ENCODE data around the gene DOK1. TPM values are rescaled to one million over a fixed set of nuclear protein-coding genes. Genes with fewer than 3 reads are reported as not detected.

The DOK1 gene
- total RNA-seq, 2 experiments from 2014 or later = 23.1 to 24.5 TPM

GRCh38 chr2:74514368-74515270 lies 39.9 kb upstream of the DOK1 start, which contains the start of gene TLX2:
TSS of gene TLX2 (plus strand) at chr2:74514450. CDS start at chr2:74514807, 357 bp downstream.
- Mint-ChIP-seq H3K27ac (no peak within 1 kb of the TSS), H3K9me3 (no peaks in the 10 kb centered on the region), H3K4me1 (ENCODE audit: low read depth) (peaks cover 31% of the 10 kb centered on the region), H3K36me3 (peaks cover 2% of the 10 kb centered on the region), H3K27me3 (peaks cover 60% of the 10 kb centered on the region), H3K4me3 (peak within 1 kb of the TSS; percentile 62)
- ChIA-PET POLR2A (interaction anchor here (0.8 kb wide), 1 partner anchor 21 kb away, joined by 3 read pairs; no protein-coding TSS in a partner anchor), CTCF (interaction anchor here (1.4 to 1.5 kb wide), 2 partner anchors 17 to 32 kb away, joined by 4 to 5 read pairs; partner anchors contain the start of genes CCDC142 and TTC31)
- intact Hi-C loops (cut with micrococcal nuclease) = loop anchor here (1.0 kb wide), 1 partner anchor 7 kb away; the partner anchor contains the start of gene PCGF1
- DNase-seq = no peak

GRCh38 chr2:74515271-74515980 lies 39.1 kb upstream of the DOK1 start:
- Mint-ChIP-seq H3K27ac (no peak overlapping the region), H3K4me3 (peak overlapping the region; percentile 62), H3K27me3 (peaks cover 68% of the 10 kb centered on the region), H3K9me3 (no peaks in the 10 kb centered on the region), H3K4me1 (ENCODE audit: low read depth) (peaks cover 29% of the 10 kb centered on the region), H3K36me3 (peaks cover 2% of the 10 kb centered on the region)
- no peak for DNase-seq
- ChIA-PET POLR2A (interaction anchor here (0.8 kb wide), 1 partner anchor 22 kb away, joined by 3 read pairs; no protein-coding TSS in a partner anchor), CTCF (interaction anchor here (1.4 to 1.5 kb wide), 2 partner anchors 17 to 32 kb away, joined by 4 to 5 read pairs; partner anchors contain the start of genes CCDC142 and TTC31)
- intact Hi-C loops (cut with micrococcal nuclease) = loop anchor here (1.0 kb wide), 1 partner anchor 8 kb away; the partner anchor contains the start of gene PCGF1

DNA sequence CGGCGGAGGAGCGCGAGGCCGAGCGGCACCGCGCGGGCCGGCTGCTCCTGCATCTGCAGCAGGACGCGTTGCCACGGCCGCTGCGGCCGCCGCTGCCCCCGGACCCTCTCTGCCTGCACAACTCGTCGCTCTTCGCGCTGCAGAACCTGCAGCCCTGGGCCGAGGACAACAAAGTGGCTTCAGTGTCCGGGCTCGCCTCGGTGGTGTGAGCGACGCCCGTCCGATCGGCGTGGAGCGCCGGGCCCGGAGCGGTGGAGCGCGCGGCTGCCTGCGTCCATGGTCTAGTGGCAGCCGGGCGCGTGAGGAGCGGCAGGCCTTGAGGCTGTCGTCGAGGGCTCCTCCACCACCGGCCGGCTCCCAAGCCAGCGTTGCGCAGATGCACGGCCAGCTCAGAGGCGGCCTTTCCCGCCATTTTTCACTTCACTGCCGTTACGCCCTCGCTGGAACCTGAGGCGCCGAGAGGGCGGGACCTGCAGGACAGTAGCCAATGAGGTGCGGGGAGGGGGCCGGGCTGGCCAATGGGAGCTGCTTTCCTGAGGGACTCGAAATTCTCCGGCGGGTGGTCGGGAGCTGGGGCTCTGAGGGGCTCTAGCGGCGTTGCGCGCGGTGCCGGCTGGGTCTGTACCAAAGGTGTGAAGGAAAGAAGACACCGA lies 38.4 kb upstream of the DOK1 start:
- H3K4me3 Mint-ChIP-seq = peak overlapping the region; percentile 57
- no peak overlapping the region for H3K27ac Mint-ChIP-seq
- peaks cover 69% of the 10 kb centered on the region for H3K27me3 Mint-ChIP-seq
- intact Hi-C loops (cut with micrococcal nuclease) = loop anchor here (1.0 kb wide), 2 partner anchors 9 to 18 kb away; partner anchors contain the start of gene PCGF1
- ChIA-PET POLR2A (interaction anchor here (0.8 to 1.1 kb wide), 2 partner anchors 12 to 13 kb away, joined by 4 to 6 read pairs; partner anchors contain the start of genes AUP1 and HTRA2), CTCF (no interaction called here)
- H3K9me3 Mint-ChIP-seq = no peaks in the 10 kb centered on the region
- DNase-seq = peak; percentile 86
- peaks cover 25% of the 10 kb centered on the region for H3K4me1 Mint-ChIP-seq (ENCODE audit: low read depth)
- peaks cover 2% of the 10 kb centered on the region for H3K36me3 Mint-ChIP-seq

DNA sequence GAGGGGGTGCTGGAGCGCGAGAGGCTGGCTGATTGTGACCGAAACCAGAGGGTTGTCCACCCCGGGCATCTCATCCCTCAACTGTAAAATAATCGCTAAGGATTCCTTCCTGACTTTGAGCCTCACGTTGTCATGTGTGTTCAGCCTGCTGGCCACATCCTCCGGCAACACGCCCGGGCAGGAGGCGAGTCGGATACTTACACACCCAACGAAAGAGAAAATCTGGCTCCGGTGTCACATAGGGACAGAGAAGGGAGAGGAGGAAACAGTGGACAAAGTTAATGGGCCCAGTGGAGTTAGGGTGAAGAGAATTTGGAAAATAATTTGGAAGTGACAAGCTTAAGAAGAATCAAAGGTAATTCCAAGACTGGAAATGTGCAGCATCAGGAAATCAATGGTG lies 37.9 kb upstream of the DOK1 start:
- no peak for DNase-seq
- POLR2A ChIA-PET = interaction anchor here (0.8 to 1.1 kb wide), 2 partner anchors 13 kb away, joined by 4 to 6 read pairs; partner anchors contain the start of genes AUP1 and HTRA2
- no peaks in the 10 kb centered on the region for H3K9me3 Mint-ChIP-seq
- peaks cover 23% of the 10 kb centered on the region for H3K4me1 Mint-ChIP-seq (ENCODE audit: low read depth)
- H3K36me3 Mint-ChIP-seq = peaks cover 2% of the 10 kb centered on the region
- peaks cover 67% of the 10 kb centered on the region for H3K27me3 Mint-ChIP-seq
- no peak overlapping the region for H3K27ac Mint-ChIP-seq
- CTCF ChIA-PET = no interaction called here
- peak overlapping the region; percentile 57 for H3K4me3 Mint-ChIP-seq
- intact Hi-C loops (cut with micrococcal nuclease) = loop anchor here (1.0 kb wide), 1 partner anchor 18 kb away; no protein-coding TSS in a partner anchor

DNA sequence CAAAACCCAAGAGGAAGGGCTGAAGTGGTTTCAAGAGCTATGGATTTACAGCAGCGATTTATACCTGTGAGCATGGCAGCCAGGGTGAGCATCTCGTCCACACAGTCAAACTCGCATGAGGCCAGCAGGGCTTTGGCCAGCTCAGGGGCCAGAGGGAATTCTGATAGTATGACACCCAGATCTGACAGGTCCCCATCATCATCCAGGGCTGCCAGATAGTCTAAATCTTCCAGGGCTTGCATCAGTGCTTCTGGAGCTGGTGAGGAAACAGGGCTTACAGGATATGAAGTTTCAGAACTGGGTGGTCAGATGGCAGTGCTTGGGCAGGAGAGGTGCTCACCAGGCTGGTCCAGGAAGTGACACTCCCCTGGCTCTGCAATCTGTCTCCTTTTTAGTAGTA lies 32.0 kb upstream of the DOK1 start:
- H3K9me3 Mint-ChIP-seq = no peaks in the 10 kb centered on the region

GRCh38 chr2:74524005-74524404 lies 30.5 kb upstream of the DOK1 start:
- no peak overlapping the region for H3K4me3 Mint-ChIP-seq
- no peak overlapping the region for H3K27ac Mint-ChIP-seq
- peaks cover 19% of the 10 kb centered on the region for H3K4me1 Mint-ChIP-seq (ENCODE audit: low read depth)
- H3K9me3 Mint-ChIP-seq = no peaks in the 10 kb centered on the region
- intact Hi-C loops (cut with micrococcal nuclease) = no loop called here
- peaks cover 14% of the 10 kb centered on the region for H3K27me3 Mint-ChIP-seq
- CTCF ChIA-PET = no interaction called here
- POLR2A ChIA-PET = no interaction called here
- no peak for DNase-seq
- H3K36me3 Mint-ChIP-seq = peaks cover 27% of the 10 kb centered on the region

More for the DNA sequence above, 32.0 kb upstream of the DOK1 start:
- Mint-ChIP-seq H3K4me3 (no peak overlapping the region), H3K4me1 (ENCODE audit: low read depth) (peaks cover 5% of the 10 kb centered on the region), H3K27me3 (peaks cover 27% of the 10 kb centered on the region), H3K36me3 (peaks cover 15% of the 10 kb centered on the region), H3K27ac (no peak overlapping the region)
- intact Hi-C loops (cut with micrococcal nuclease) = no loop called here
- no peak for DNase-seq
- ChIA-PET POLR2A (no interaction called here), CTCF (interaction anchor here (1.0 kb wide), 1 partner anchor 39 kb away, joined by 3 read pairs; the partner anchor contains the start of genes CCDC142 and TTC31)

DNA sequence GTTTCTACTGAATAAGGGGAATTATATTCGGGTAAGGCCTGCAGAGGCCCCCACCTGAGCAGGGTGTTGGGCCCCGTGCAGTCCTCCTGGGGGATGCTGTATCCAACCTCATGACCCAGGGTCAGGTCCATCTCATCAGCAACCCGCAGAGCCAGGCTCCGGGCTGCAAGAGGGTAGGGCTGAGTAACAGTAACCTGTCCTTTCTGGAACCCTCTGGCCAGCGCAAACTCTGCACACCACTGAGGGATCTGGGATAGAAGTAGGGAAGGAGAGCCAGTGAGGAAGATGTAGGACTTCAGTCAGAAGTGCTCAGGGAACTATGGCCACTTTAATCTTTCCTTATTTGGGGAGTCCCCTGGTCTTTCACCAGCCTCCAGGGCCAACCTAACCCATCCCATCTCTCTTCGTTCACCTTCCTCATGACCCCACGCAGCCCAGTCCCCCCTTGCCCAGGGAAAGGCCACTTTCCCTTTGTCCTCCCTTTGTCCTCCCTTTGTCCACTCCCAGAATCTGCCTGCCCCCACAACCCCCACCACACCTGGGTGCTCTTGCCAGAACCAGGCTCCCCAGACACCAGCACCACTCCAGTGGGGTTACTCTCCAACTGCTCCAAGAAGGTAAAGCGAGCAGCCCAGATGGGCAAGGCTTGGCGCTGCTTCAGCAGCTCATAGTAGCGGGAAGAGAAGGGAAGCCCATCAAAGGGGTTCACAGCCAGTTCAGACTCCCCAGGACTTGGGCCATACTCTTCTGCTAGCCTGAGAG lies 29.4 kb upstream of the DOK1 start:
- POLR2A ChIA-PET = no interaction called here

GRCh38 chr2:74525717-74526648 lies 28.5 kb upstream of the DOK1 start, which contains the start of gene DQX1:
TSS of gene DQX1 (minus strand) at chr2:74526231. CDS start at chr2:74525729, 502 bp downstream.
- no peak for DNase-seq
- Mint-ChIP-seq H3K9me3 (no peaks in the 10 kb centered on the region), H3K27ac (no peak within 1 kb of the TSS)

More for the DNA sequence above, 29.4 kb upstream of the DOK1 start:
- no peak for DNase-seq
- intact Hi-C loops (cut with micrococcal nuclease) = no loop called here
- CTCF ChIA-PET = no interaction called here
- H3K9me3 Mint-ChIP-seq = no peaks in the 10 kb centered on the region
- H3K36me3 Mint-ChIP-seq = peaks cover 28% of the 10 kb centered on the region
- peaks cover 3% of the 10 kb centered on the region for H3K27me3 Mint-ChIP-seq
- no peak overlapping the region for H3K27ac Mint-ChIP-seq
- H3K4me1 Mint-ChIP-seq (ENCODE audit: low read depth) = peaks cover 20% of the 10 kb centered on the region
- H3K4me3 Mint-ChIP-seq = no peak overlapping the region

GRCh38 chr2:74526649-74527230 lies 27.8 kb upstream of the DOK1 start:
- intact Hi-C loops (cut with micrococcal nuclease) = no loop called here
- Mint-ChIP-seq H3K27me3 (no peaks in the 10 kb centered on the region), H3K4me3 (no peak overlapping the region), H3K4me1 (ENCODE audit: low read depth) (peaks cover 32% of the 10 kb centered on the region), H3K36me3 (peaks cover 42% of the 10 kb centered on the region), H3K27ac (no peak overlapping the region), H3K9me3 (no peaks in the 10 kb centered on the region)
- DNase-seq = no peak
- ChIA-PET POLR2A (interaction anchor here (1.1 to 1.5 kb wide), 4 partner anchors 17 to 68 kb away, joined by 3 to 4 read pairs (median 4); partner anchors contain the start of genes CCDC142, TTC31 and WBP1), CTCF (no interaction called here)

More at GRCh38 chr2:74525717-74526648, 28.5 kb upstream of the DOK1 start, which contains the start of gene DQX1:
- Mint-ChIP-seq H3K27me3 (no peaks in the 10 kb centered on the region), H3K4me1 (ENCODE audit: low read depth) (peaks cover 25% of the 10 kb centered on the region), H3K36me3 (peaks cover 34% of the 10 kb centered on the region), H3K4me3 (no peak within 1 kb of the TSS)
- ChIA-PET POLR2A (interaction anchor here (1.1 to 1.4 kb wide), 3 partner anchors 22 to 67 kb away, joined by 3 to 4 read pairs (median 4); partner anchors contain the start of genes CCDC142, TTC31 and WBP1), CTCF (no interaction called here)
- intact Hi-C loops (cut with micrococcal nuclease) = no loop called here
